ENCODE data around the gene IL1RAPL2. TPM values are rescaled to one million over a fixed set of nuclear protein-coding genes. Genes with fewer than 3 reads are reported as not detected.
A peak's percentile ranks its signal among the peaks of the same experiment; 100 is the strongest.
"Not testable (repeated sequence)": the region's sequence is repeated elsewhere in the genome, so short reads cannot be mapped to it uniquely, and the experiment has no call there.

Gene IL1RAPL2
- not detected in 2 replicates for total RNA-seq (2014; rRNA removed; shearing (Covaris generic))
- polyA plus RNA-seq (2015; cell fraction: cytosol; rRNA removed), result not detected in 2 replicates
- polyA plus RNA-seq (2015; cell fraction: nucleus; rRNA removed), result not detected in 2 replicates

DNA sequence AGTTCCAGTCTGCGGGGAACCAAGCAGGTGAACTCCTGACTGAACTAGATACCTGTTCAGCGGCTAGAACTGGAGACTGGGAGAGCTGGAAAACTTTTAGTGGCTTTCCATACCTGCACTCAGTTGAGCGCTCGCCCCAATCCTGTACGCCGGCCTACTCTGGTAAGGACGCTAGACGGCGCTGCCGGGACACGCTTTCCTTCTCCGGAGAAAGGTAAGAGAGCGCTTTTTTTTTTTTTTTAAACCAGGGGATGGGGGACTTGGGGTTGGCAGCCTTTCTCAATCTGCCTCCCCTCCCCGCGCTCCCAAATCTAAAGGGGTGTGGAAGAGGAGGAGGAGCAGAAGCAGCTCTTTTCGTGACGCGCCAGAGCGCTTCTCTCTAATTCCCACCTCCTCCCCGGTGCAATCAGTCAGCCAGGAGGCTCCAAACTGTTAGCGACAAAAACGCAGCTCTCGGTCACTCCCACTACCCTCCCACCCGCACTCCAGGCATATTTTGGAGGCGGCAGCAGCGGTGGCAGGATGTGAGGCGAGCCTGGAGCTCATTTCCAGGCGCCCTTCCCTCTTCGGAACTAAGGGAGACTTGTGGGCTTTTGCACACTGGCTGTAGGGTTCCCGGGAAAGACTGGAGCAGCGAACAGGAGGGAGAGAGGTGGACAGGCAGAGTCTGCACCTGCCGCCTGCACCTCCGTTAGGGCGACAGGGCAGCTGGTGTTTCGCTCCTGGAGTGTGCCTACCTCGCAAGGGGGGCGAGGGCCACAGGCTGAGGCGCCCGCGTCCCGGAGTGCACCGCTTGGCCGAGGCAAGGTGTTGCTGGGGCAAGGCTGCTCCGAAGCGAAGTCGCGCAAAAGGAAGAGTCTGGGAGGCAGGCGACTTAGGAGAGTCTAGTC, at the start of gene IL1RAPL2:
TSS of gene IL1RAPL2 (plus strand) at position 409 of the 890 bp plus-strand sequence.
- DNase-seq (ENCODE audit: low read depth), result peak; percentile 17

DNA sequence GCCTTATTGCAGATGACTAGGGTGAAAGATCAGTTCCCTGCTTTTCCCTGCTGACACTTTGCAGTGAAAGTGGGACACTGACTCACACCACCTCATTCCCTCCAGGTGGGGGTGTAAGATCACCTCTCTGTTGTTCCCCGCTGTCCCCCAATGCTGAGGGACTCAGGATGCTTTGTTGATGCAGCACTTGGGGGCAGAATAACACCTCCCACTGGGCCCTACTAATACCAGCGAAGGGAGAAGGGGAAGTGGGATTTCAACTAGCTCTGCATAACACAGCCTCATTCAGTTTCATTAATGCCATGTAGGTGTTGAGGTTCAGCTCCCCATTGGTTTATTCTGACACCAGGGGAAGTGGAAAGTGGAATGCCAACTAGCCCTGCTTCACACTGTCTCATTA, 43.6 kb upstream of the IL1RAPL2 start:
- DNase-seq (ENCODE audit: low read depth), result no peak

DNA sequence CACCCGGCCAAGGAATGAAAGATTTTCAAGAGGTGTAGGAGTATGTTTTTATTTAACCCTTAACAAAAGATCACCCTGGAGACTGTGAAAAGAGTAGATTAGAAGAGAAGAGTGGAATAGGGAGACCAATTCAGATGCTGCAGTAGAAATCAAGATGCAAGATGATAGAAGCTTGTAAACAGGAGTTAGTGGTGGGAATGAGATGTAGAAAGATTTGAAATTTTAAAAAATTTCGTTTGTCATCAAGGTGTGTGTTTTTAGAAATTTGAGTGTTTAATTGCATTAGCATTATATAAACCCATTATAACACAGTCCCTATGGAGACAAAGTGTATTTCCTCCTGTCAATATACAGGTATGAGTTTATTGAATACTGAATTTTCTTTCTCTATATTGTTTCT, 42.1 kb upstream of the IL1RAPL2 start:
- DNase-seq (ENCODE audit: low read depth), result no peak

- DNase-seq (ENCODE audit: low read depth), result no peak
Measured at GRCh38 chrX:104539081-104539480, 26.9 kb upstream of the IL1RAPL2 start.

GRCh38 chrX:104542447-104542846, 23.6 kb upstream of the IL1RAPL2 start:
- not testable (repeated sequence) for DNase-seq (ENCODE audit: low read depth)

DNA sequence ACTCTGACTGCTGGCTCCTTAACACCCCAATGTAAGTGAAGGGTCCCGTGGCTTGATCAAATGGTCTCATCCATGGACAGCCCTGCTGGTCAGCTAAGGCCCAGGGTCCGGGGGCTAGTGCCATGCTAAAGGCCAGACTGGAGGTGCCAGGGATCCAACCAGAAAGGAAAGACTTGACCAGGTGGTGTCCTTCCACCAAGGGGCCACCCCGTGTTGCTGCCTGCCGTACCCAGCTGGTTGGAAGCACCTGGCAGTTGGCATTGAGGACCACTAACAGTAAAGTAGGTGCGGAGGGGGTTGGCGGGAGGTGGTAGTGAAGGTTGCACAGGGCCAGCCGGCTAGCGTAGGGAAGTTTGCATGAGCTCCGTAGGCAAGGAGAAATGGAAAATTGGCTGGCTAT, 1.7 kb upstream of the IL1RAPL2 start:
- no peak for DNase-seq (ENCODE audit: low read depth)

DNA sequence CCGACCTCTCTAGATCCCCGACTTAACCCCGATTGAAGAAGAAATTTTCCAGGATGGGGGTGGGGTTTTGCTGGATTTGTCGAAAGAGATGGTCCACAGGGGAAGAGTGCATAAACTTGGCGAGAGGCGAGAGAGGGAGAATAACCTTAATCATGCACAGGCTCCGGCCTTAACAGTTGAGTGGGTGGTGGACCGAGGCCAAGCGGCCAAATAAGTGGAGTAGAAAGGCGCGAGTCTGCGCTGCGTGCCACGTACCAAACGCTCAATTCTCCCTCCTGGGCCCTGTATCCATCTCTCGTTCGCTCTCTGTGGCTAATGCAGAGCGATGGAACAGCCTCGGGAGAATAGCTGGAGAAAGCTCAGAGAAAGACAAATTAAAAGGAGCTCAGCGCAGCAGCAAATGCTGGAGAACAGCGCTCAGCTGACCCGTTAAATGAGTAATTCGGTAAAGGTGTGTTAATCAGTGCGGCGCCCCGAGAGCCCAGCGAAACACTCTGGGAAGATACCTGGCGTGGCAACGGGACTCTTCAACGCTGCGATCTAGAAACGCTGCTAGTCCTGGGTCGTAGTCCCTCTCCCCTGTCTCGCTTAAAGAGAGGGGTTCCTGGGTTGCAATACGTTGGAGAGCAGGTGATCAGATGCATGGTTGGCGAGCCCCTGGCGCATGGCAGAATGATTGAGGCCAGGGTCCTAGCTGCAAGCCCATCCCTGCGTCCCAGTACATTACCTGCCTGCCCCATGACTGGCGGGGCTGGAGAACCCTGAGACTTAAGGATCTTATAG, 887 bp upstream of the IL1RAPL2 start:
- DNase-seq (ENCODE audit: low read depth), result no peak

GRCh38 chrX:104566681-104567501, 892 bp downstream of the IL1RAPL2 start:
- no peak for DNase-seq (ENCODE audit: low read depth)

DNA sequence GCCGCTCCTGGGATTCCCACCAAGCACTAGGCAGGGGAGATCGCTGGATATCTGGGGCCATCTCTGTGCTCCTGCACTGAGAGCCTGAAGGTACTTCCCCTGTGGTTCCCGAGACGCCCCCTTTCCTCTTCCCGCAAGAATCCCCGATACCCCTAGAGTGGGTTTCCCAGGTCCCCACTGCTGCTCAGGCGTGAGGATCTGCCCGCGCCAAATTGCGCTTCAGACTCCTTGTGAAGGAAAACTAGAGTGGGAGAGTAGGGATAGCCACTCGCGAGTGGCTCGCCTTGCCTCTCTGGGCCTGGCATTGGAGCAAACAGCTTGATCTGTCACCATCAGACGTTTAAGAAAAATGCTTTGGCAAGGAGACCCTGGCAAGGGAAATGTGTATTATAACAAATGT, 1.5 kb downstream of the IL1RAPL2 start:
- no peak for DNase-seq (ENCODE audit: low read depth)

- no peak for DNase-seq (ENCODE audit: low read depth)
Measured at GRCh38 chrX:104568304-104568915, 2.4 kb downstream of the IL1RAPL2 start.

GRCh38 chrX:104618106-104618895, 52.3 kb downstream of the IL1RAPL2 start:
- DNase-seq (ENCODE audit: low read depth), result peak; percentile 6

DNA sequence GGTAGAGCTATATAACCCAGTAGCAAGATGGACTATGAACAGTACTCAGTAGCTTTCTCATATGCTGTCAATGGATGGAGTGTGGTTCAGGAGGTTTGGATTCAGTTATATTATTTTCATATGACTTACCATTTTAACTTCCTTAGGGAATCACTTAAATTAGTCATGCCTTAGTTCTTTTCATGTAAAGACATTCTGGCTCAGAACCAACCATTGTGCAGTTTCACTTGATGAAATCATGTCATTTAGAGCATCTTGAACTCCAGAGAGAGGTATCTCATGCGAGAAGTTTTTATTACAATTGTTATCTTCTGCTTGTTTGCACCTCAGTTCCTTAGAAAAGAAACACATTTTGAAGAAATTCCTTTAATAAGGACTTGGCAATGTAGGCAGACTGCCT, 55.8 kb downstream of the IL1RAPL2 start:
- DNase-seq (ENCODE audit: low read depth), result no peak

GRCh38 chrX:104641176-104641575, 75.2 kb downstream of the IL1RAPL2 start:
- DNase-seq (ENCODE audit: low read depth), result no peak

GRCh38 chrX:104647084-104647483, 81.1 kb downstream of the IL1RAPL2 start:
- no peak for DNase-seq (ENCODE audit: low read depth)

DNA sequence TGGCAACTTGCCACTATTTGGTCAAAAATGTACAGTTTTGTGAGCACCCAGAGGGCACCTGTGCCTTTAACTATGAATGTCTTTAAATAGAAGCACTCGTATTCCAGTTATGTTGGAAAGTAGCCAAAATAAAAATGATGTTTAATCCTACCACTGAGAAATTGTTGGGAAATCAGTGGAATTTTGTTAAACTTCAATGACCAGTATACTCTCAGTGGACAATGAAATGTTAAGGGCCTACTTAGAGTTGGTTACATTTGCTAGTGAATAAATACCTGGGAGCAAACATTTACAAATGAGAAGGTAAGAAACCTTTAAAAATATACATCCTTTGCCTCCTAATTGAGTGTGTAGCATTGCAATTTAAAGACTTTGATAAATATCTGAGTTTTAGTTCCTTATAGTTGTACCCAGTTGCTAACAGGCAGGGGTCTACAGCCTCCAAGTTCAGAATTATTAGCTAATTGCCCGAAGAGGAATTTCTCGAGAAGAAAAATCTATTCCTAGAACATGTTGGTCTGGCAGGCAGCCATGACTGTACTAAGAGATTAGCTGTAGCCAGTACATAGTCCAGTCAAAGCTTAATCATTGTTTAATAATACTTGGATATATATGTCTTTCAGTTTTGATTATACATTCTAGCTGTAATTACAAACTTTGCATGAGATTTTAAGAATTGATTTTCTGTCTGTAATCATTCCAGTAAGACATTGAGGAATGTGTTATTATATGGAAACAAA, 93.2 kb downstream of the IL1RAPL2 start:
- no peak for DNase-seq (ENCODE audit: low read depth)

DNA sequence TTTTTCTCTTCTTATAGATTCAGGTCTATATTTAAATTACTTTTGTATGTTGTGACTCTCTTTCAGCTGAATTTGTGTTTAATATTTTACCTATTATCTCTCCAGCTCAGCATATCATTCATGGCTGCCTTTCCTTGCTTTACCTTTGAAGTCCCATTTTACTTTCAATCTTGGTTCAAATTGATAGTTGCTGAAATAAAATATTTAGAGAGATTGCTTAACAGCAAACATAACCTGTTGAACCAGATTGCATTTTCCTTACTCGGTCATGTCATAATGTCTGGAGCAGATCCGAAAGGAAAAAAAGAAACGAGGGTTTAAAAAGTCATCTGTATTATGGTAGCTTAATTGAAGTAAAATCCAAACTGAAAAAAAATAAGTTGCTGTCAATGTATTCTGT, 94.1 kb downstream of the IL1RAPL2 start:
- no peak for DNase-seq (ENCODE audit: low read depth)

DNA sequence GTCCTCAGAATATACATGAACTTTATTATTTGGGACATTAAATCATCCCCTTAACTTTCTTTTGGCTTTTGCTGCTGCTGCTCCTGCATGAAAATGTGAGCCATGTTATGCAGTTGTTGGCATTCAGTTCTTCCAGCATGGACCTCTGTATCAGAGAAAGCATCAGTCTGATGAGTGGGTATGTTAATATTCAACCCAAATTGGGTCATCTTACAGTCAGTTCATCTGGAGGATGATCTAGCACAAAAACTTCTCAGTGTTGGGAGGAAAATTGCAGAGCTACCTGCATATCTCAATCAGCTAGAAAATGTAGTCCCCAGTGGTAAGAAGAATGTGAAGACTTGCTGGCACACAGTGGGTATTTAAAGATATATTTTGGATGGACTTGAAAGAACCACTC, 96.7 kb downstream of the IL1RAPL2 start:
- DNase-seq (ENCODE audit: low read depth), result no peak

GRCh38 chrX:104665691-104666090, 99.7 kb downstream of the IL1RAPL2 start:
- DNase-seq (ENCODE audit: low read depth), result no peak

- DNase-seq (ENCODE audit: low read depth), result no peak
Measured at GRCh38 chrX:104668550-104668949, 102.6 kb downstream of the IL1RAPL2 start.
